DND-41 (cell line): Measurements from ENCODE around the gene CHAT.

Source experiments
- CTCF ChIP-seq: IDR thresholded peaks from 2 replicates; pipeline ENCODE4 v1.5.1; 2012; ENCODE audit warnings: borderline replicate concordance, low read length, moderate library complexity, mild to moderate bottlenecking; ENCODE audit not compliant: poor library complexity, severe bottlenecking; ENCODE audit errors: extremely low read depth
- EZH2 ChIP-seq: IDR thresholded peaks from 3 replicates; pipeline ENCODE4 v1.6.1; 2012; ENCODE audit warnings: borderline replicate concordance, low read depth, mild to moderate bottlenecking, moderate library complexity, low read length, inconsistent platforms; ENCODE audit not compliant: severe bottlenecking

GRCh38 chr10:49572594-49573114 lies 41.2 kb upstream of the CHAT start:
- TF ChIP-seq CTCF (no peak), EZH2 (no peak)
